ENCODE data around the gene PDCD2L.

DNA sequence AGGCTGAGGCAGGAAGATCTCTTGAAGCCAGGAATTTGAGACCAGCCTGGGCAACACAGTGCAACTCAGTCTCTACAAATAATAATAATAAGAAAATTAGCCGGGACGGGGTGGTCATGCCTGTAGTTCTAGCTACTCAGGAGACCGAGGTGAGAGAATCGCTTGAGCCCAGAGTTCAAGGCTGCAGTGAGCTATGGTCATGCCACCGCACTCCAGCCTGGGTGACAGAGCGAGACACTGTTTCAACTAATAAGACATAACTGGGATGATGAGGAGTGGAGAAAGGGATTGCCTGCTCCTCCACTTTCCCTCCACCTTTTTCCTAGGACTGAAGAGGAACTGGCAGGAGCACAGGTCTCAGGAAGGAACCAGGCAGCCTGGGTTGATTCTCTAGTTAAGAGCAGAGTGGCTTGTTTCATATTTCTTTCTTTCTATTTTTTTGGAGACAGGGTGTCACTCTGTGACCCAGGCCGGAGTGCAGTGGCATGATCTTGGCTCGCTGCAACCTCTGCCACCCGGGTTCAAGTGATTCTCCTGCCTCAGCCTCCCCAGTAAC, 43.8 kb upstream of the PDCD2L start:
- TF ChIP-seq, protein P1, sequence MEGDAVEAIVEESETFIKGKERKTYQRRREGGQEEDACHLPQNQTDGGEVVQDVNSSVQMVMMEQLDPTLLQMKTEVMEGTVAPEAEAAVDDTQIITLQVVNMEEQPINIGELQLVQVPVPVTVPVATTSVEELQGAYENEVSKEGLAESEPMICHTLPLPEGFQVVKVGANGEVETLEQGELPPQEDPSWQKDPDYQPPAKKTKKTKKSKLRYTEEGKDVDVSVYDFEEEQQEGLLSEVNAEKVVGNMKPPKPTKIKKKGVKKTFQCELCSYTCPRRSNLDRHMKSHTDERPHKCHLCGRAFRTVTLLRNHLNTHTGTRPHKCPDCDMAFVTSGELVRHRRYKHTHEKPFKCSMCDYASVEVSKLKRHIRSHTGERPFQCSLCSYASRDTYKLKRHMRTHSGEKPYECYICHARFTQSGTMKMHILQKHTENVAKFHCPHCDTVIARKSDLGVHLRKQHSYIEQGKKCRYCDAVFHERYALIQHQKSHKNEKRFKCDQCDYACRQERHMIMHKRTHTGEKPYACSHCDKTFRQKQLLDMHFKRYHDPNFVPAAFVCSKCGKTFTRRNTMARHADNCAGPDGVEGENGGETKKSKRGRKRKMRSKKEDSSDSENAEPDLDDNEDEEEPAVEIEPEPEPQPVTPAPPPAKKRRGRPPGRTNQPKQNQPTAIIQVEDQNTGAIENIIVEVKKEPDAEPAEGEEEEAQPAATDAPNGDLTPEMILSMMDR (IDR thresholded peaks at IDR 0.05), result no peak
- TF ChIP-seq, protein P2, sequence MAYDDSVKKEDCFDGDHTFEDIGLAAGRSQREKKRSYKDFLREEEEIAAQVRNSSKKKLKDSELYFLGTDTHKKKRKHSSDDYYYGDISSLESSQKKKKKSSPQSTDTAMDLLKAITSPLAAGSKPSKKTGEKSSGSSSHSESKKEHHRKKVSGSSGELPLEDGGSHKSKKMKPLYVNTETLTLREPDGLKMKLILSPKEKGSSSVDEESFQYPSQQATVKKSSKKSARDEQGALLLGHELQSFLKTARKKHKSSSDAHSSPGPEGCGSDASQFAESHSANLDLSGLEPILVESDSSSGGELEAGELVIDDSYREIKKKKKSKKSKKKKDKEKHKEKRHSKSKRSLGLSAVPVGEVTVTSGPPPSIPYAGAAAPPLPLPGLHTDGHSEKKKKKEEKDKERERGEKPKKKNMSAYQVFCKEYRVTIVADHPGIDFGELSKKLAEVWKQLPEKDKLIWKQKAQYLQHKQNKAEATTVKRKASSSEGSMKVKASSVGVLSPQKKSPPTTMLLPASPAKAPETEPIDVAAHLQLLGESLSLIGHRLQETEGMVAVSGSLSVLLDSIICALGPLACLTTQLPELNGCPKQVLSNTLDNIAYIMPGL (CRISPR knock-in tag; IDR thresholded peaks at IDR 0.05), result no peak
- TF ChIP-seq TEAD4 (CRISPR knock-in tag; IDR thresholded peaks at IDR 0.05), result no peak
- TF ChIP-seq NR1H2 (CRISPR knock-in tag; IDR thresholded peaks at IDR 0.05), result no peak
- TF ChIP-seq, protein P3, sequence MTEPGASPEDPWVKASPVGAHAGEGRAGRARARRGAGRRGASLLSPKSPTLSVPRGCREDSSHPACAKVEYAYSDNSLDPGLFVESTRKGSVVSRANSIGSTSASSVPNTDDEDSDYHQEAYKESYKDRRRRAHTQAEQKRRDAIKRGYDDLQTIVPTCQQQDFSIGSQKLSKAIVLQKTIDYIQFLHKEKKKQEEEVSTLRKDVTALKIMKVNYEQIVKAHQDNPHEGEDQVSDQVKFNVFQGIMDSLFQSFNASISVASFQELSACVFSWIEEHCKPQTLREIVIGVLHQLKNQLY (CRISPR knock-in tag; IDR thresholded peaks at IDR 0.05), result no peak
- no peak for TF ChIP-seq FOXJ3 (CRISPR knock-in tag; IDR thresholded peaks at IDR 0.05; ENCODE audit: borderline replicate concordance)
- TF ChIP-seq, protein P4, sequence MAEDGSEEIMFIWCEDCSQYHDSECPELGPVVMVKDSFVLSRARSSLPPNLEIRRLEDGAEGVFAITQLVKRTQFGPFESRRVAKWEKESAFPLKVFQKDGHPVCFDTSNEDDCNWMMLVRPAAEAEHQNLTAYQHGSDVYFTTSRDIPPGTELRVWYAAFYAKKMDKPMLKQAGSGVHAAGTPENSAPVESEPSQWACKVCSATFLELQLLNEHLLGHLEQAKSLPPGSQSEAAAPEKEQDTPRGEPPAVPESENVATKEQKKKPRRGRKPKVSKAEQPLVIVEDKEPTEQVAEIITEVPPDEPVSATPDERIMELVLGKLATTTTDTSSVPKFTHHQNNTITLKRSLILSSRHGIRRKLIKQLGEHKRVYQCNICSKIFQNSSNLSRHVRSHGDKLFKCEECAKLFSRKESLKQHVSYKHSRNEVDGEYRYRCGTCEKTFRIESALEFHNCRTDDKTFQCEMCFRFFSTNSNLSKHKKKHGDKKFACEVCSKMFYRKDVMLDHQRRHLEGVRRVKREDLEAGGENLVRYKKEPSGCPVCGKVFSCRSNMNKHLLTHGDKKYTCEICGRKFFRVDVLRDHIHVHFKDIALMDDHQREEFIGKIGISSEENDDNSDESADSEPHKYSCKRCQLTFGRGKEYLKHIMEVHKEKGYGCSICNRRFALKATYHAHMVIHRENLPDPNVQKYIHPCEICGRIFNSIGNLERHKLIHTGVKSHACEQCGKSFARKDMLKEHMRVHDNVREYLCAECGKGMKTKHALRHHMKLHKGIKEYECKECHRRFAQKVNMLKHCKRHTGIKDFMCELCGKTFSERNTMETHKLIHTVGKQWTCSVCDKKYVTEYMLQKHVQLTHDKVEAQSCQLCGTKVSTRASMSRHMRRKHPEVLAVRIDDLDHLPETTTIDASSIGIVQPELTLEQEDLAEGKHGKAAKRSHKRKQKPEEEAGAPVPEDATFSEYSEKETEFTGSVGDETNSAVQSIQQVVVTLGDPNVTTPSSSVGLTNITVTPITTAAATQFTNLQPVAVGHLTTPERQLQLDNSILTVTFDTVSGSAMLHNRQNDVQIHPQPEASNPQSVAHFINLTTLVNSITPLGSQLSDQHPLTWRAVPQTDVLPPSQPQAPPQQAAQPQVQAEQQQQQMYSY (CRISPR knock-in tag; IDR thresholded peaks at IDR 0.05), result no peak
- TF ChIP-seq, protein P5, sequence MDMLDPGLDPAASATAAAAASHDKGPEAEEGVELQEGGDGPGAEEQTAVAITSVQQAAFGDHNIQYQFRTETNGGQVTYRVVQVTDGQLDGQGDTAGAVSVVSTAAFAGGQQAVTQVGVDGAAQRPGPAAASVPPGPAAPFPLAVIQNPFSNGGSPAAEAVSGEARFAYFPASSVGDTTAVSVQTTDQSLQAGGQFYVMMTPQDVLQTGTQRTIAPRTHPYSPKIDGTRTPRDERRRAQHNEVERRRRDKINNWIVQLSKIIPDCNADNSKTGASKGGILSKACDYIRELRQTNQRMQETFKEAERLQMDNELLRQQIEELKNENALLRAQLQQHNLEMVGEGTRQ (CRISPR knock-in tag; IDR thresholded peaks at IDR 0.05), result no peak
- no peak for TF ChIP-seq NR3C1 (CRISPR knock-in tag; conservative IDR thresholded peaks at IDR 0.05; ENCODE audit: low read depth)
- no peak for TF ChIP-seq IRF2 (CRISPR knock-in tag; IDR thresholded peaks at IDR 0.05; ENCODE audit: borderline replicate concordance, low read depth)
- TF ChIP-seq ZNF263 (CRISPR knock-in tag; IDR thresholded peaks at IDR 0.05; ENCODE audit: low read depth), result no peak
- TF ChIP-seq, protein P6, sequence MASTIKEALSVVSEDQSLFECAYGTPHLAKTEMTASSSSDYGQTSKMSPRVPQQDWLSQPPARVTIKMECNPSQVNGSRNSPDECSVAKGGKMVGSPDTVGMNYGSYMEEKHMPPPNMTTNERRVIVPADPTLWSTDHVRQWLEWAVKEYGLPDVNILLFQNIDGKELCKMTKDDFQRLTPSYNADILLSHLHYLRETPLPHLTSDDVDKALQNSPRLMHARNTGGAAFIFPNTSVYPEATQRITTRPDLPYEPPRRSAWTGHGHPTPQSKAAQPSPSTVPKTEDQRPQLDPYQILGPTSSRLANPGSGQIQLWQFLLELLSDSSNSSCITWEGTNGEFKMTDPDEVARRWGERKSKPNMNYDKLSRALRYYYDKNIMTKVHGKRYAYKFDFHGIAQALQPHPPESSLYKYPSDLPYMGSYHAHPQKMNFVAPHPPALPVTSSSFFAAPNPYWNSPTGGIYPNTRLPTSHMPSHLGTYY (CRISPR knock-in tag; IDR thresholded peaks at IDR 0.05), result no peak
- TF ChIP-seq FOXK1 (CRISPR knock-in tag; IDR thresholded peaks at IDR 0.05), result no peak
- TF ChIP-seq ATF1 (CRISPR knock-in tag; IDR thresholded peaks at IDR 0.05), result no peak

Data from WTC11 (cell line).